ENCODE results near the gene SELP.

Gene SELP

DNA sequence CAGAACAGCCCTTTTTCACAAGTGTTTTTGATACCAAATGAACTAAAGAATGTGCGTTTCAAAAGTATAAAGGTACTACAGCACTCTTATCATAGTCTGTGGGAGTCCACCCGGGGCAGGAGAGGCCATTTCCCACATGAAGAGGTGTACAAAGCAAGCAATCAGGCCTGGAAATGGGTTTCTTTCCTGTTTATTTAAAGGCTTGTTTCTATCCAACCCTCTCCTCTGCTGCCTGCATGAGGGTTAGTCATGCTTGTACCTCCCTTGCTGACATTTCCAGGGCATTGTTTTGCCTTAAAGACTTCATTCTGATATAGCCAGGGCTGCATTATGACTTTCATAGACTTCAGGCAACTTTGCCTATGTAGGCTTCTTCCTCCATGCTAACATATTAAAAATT, 11.6 kb downstream of the SELP start:
- DNase-seq: no peak

DNA sequence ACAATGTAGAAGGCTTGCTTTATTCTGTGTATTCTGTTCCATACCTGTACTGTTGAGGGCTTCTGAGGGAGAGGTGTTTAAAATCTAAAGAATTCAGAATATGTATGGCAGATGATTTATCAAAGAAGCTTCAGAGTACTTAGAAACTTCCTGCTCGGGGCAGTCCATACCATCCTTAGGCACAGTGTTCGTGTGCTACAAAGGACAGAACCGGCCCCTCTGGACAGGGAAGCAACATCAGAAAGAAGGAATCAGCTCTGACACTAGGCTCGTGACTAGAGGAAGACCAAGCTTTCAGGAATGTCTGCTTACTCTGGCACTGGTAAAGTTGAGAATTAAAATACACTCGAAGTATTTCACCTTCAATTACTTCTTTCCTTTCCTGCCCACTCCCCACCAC, 14.1 kb downstream of the SELP start:
- DNase-seq: no peak

DNA sequence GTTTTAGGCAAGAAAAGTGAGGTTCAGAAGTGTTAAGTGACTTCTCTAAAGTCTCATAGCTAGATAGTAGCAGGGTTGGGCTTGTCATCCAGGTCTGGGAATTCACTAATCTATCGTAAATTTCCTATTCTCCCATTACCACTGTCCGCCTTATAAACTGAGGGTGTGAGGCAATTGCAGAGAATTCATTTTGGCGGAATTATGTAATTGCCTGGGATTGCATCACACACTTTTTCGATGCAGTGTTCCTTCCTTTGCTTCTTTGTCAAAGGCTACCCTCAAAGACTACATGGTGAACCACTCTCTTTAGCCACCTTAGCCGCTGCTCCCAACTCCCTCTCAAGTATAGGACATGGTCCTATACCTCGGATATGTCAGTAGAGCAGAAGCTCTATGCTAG, 19.1 kb downstream of the SELP start:
- DNase-seq: no peak

DNA sequence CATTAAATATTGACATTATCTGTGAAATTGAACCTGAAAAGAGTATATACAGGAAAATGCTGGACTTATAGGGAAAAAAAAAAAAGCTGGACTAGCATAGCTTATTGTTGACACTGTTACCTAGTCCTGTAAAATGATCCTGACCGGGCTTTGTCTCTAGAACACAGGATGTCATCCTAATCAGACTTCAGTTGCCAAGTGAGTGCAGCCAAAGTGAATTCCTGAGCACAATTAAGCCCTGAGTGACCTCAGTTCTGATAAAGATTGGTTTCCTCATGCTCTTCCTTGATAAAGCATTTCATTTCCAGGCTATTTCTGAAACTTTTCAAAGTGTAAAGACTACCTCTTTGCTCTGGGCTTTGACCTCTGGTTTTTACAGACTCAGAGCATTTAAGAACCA, 19.8 kb downstream of the SELP start:
- no peak for DNase-seq

DNA sequence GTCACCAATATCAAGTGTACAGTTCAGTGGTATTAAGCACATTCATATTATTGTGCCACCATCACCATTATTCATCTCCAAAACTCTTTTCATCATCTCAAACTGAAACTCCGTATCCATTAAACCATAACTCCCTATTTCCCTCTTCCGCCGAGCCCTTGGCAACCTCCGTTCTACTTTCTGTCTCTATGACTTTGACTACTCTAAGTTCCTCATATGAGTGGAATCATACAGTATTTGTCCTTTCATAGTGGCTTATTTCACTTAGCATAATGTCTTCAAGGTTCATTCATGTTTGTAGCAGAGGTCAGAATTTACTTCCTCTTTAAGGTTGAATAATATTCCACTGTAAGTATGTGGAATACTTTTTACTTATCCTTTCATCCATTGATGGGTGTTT, 21.7 kb downstream of the SELP start:
- no peak for DNase-seq

DNA sequence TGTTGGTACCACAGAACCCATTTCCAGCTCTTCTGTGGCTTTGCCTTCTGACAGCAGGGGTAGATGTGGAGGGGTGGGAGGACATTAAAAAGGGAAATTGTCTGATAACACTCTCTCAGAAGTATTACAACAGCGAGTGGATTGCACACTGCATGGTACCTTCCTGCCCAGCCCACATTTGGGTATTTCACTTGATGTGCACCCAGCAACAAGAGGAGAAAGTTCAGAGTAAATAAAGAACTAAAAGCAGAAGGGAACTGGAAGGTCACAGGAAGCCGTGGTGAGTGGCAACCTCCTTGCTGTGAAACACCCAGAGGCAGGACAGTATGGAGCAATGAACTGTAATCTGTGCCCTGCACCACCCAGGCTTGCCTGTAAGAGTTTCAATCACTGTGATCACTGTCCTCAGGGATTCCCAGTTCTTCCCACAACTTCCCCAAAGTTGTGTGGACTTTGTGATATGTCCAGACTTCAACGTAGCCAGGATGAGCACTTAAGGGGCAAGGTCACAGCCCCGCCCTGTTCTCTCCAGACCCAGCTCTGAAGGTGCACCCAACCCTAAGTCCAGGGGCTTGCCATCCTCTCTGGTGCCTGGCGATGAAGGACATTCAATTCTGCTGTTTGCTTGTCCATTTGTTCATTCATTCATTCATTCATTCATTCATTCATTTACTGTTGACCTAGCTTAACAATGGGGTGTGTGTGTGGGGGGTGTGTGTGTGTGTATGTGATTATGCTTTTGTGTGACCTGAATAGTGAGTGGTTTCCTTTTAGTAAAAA, 25.0 kb downstream of the SELP start:
- no peak for DNase-seq

DNA sequence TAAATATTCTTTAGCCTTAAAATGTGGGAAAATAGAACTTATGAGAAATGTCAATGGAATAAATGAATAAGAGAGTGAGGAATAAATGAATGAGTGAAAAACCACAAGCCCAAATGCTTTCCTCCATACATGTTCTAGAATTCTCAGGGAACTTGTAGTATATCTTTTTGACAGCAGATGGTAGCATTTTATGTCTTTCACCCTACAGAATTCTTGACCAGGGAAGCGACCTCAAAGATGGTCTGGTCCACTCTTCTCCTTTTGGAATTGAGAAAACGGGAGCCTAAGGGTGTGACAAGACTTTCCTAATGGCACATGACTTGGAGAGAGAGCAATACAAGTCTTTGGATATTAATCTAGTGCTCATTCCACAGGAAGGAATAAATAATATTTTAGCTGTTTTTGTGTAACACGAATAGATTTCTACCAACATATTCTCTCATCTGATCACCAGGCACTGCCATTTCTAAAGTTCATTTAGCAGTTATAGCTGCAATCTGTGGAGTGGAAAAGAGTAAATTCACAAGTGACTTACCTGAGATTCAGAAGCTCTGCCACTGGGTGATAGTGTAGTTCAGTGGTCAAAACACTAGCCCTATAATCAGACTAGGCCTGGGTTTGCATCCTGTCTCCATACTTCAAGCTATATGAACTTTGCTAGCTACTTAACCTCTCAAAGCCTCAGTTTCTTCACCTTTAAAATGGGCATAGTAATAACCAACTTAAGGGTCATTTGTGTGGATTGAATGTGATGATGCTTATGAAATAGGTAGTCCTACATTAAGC, 28.6 kb downstream of the SELP start:
- DNase-seq: no peak

DNA sequence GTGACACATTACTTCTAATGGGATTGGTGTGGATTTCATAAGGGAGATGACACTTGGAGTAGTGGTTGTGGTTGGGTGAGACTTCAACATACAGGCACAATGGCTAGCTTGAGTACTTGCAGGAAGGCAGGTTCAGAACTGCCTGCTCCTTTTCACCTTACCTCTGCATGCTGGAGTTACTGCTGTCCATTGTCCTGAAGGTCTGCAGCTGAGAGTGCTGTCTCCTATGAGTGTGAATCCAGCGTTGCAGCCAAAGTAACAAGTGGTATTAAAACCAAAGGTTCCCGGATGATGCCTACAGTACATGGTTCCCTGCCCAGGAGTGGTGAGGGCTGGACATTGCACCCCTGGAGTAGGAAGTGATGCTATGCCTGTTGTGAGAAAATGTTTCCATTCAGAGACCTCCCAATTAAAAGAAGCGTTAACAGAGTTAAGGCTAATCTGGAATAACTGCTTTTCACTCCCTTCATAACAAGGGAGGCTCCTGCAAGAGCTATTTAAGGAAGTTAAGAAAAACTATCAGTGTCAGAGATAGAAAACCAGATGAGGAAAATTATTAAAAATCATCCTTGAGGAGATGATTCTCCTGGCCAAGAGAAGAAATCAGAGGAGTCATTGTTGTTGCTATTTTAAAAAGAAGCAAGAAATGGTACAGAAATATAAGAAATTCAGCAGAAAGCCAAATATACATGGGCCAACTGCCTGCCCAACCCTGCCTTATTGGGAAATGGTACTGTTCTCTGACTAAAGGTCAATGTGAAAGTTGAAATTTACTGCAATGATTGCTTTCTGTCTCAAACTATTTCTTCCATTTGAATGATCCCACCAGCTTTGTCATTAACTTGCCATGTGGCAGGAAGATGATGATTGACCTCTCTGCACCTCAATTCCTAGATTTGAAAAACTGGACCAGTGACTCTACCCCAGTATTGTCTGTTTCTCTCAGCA, 33.9 kb downstream of the SELP start:
- no peak for DNase-seq

DNA sequence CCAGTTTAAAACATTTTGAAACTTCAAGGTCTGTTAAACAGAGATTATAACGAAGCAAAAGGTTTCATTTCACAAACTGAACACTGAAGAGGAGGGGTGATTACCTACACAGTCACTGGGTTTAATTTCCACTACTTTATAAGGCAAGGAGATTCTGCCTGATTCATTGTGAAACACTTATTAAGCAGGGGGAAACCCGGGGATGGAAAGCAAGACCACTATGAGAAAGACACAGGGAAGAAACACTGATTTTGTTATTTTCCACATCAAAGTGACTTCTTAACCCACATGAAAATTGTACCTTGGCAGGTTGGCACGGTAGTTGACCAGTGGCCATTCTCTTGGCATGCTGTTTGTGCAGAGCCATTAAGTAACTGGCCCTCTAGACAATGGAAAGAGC, 35.5 kb downstream of the SELP start:
- no peak for DNase-seq

DNA sequence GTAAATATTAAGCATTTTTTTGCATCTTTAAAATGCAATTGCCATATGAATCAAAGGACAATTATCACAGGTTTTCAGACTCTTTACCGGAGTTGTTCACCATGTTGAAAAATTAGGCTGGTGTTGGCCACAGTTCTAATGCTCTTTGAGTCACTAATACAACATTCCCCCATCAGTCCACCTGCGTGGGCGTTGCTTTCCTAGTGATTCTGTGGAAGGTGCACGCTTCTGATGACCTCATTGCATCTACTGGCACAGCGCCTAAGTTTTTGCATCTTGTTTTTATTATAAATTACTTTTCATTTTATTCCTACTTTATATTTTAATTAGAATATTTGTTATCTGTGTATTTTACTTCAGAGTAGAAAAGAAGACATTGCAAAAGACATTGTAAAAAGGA, 39.0 kb downstream of the SELP start:
- no peak for DNase-seq

DNA sequence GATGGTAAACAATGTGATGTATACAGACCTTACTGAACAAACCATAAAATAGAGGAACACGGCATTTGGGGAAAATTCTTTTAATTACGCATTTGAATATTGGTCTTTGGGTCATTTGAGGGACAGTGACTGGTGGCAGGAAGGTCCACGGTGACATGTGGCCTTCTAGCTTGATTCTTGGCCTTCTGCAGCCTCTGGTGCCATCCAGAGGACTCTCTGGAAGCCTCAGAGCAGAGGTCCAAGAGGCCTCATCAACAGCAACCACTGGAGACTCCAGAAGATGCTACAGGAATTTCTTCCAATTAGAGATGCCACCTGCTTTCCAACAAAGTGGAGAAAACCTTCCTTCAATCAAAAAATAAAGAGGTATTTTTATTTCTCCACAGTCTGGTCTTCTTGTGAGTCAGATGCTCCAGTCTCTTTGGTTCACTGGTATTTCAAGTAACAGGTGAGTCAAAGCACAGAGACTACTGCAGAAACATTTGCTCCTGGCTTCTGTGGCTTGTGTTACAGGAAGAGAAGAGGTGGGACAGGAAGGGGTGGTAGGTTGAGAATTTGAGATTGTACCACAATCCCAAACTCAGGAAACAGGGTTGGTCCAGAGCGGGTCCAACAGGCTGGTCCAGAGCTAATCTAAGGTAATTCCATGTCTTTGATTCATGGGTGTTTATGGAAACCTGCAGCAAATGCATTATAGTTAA, 41.0 kb downstream of the SELP start:
- DNase-seq: no peak

DNA sequence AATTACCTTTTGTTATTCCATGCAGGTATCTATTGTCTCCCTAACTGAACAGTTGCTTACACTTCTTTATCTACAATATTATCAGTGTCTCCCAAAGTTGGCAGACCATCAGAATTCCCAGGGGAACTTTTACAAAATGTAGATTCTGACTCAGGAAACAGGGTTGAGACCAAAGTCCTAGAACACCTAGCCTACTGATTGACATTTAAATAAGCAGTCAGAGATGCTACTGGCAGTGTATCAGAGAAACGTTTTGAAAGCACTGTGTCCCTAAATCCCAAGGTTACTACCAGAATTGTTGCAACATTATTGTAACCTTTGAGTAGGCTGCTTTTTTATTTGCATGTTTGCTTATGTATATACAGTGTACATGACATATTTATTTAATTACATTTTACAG, 41.8 kb downstream of the SELP start:
- DNase-seq: no peak

DNA sequence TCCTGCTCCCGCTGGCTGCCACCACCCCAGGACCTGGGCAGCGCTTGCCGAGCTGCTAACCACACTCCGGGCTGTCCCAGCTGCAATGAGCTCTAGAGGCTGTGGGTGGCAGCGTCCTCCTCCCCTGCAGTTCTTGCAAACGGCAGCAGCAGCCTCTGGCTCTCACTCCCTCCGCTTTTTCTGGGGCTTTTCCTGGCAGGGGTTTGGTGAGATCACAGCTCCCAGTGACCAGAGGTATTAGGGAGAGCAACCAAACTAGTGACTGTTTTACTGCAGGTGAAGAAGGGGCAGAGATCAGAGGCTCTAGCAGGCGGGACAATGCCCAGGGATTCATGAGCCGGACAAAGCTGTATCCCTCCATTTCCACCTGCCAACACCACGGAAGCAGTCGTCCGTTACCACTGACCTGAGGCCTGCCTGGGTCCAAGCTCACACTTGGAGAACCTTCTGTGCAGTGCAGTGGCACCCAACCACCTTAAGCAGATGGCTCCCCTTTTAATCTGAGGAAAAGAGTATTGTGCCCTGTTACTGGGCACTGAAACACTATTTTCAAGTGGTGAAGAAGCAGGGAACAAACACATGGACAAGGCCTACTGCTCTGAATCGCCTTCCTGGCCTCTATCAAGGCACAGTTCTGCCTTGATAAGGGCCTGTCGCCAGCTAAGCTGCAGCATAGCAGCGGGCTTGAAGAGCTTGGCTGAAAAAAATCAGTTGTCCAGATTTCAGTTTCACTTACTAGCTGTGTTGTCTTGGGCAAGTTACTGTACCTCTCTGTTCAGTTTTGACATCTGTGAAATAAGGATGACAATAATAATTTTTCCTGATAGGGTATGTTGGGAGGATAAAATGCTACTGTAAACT, 43.3 kb downstream of the SELP start, which contains the start of gene F5:
Gene F5, minus strand, starts transcription at position 87 of the 861 bp plus-strand sequence. CDS start 95 bp downstream, outside the sequence.
- peak; percentile 70 for DNase-seq

DNA sequence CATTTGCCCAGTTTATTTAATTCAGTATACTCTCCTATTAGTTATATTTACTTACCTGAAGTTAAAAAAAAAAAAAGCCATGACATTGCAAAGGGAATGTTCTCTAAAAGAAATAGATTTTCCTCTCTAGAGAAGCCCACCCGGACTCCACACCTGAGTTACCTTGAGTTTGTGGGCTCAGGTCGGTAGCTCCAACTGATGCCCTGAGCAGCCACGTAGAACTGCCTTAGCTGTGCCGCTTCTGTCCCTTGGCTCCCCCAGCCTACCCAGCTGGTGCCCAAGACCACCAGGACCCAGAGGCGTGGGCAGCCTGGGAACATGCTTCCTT, 43.9 kb downstream of the SELP start:
- no peak for DNase-seq

DNA sequence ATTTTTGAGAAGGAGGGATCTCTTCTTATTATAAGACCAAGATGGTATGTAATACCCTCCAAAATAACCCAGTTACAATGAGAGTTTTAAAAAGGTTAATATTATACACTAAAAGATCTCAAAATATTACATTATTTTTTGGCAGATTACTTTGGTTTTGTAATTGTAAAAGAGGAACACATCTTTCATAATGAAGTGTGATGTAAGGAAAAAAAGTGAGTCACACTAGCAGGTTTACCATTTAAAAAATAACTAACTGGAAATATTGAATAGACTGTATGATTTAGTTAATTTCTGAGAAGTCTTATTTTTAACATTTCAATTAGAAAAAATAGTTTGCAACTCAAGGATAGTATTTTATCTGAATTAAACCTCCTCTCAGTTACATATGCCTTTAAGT, 44.7 kb downstream of the SELP start:
- DNase-seq: no peak

DNA sequence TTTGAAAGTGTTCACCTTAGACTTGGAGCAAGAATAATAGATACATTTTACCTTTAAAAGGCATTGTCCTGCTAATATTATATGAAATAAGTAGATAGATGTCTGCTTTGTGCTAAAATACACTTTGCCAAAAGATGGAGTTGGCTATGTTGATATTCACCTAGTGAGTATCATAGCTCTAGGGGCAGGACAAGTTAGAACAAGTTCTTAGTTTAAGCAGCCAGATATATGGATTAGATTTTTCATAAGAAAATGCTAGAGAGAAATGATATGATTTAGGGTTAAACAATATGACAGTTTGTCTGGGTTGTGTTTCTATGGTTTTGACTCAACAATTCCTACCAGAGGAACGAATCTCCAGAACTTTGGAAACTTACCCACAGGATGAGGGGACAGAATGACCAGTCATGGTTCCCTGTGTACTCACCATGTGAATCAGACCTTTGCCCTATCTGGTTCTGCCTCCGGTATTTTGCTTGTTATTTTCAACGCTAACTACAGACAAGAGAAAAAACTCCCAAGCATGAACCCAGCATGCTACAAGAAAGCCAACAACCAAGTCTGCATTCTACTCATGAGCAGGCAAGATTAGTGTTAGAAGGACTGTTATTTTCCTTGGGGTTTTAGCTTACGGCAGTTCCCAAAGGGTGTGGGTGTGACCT, 45.3 kb downstream of the SELP start:
- no peak for DNase-seq

DNA sequence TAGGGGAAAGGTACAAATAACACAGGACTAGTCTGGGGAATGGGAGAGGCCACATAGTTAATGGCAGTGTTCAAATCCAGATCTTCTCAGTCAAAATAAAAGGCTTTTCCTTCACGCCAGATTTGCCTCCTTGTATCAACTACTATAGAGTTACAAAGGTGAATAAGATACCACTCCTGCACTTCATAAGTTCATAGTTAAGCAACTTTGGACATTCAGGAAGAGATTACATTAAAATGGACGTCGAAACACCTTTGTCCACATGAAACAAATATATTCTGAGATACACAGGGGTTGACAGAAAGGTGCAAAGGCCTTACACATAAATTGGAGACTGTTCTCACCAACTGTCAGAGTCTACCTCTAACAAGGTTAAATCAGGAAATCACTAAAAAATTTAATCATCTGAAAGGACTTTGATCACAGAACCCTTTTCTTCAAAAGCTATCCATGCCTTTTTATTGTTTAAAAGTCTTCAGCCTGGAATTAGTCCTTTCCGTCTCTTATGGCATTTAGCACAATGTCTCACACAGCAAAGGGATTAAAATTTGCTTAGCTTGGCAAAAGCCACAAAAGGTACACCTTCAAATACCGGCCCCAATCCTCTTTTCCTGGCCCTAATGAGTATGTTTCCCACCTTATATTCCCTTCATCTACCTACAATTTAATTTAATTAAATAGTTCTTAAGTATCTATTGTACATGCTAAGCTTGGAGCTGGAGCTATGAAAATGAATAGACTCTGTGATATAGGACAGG, 51.8 kb downstream of the SELP start:
- no peak for DNase-seq

DNA sequence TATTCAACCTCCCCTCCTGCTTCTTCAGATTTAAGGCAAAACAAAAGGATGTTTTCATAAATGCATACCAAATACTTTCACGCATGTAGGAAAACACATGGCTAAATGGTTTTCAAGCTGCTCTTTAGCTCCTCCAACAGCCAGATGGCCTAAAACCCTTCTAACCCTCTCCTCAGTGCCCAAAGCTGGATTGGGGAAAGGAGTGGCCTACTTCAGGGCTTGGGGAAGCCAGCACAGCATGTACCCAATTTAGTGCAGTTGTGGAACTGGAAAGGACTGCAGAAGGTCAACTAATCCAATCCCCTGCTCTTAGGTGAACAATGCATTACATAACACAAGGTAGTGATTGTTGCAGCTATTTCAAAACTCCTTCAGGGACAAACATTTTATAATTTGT, 53.0 kb downstream of the SELP start:
- no peak for DNase-seq

DNA sequence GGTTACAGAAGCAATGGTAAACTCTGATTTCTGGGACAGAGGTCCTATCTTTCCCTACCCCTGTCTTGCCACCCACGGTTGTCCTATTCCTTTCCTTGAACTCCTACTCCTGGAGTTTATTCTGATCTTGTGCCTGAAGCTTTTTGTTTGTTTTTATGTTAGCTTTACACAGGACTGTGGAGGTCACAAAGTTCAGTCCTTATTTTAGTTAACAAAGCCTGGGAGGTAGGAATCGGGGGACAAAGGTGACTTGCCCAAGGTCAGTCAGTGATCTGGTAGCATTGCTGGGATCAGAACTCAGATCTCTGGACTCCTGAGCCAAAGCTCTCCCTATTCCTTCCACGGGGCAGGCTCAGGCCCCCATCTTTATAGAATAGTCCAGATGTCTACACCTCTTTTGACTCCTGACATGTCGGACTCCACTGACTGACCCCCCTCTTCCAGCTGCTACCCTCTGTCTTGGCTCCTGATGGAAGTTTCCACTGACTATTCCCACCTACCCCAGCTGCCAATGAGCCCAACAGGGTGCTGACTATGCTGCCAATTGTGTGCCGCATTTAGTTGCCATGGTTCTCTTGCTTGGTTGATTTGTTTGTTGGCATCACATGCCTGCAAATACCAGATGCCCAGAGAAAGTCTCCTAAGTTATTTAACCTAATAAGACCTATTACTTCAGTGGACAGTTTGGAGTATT, 53.5 kb downstream of the SELP start:
- no peak for DNase-seq

DNA sequence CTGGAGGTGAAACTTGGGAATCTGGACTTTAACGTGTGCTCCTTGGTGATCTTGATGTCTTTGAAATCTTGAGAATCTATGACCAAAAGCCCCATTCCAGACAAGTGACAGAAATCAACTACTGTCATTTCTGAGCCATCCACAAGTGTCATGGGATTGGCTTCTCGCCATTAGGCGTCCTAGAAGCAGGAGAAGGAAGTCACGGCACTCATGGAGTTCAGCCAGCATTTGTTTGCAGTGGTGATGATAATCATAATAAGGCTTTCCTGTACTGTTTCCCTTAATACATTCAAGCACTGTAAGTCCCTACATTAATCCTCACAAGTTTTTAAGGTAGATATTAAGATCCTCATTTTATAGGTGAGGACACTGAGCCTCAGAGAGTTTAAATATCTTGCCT, 55.6 kb downstream of the SELP start:
- DNase-seq: no peak
